Measurements from ENCODE around the gene AKT1. TPM values are rescaled to one million over a fixed set of nuclear protein-coding genes. Genes with fewer than 3 reads are reported as not detected.

The AKT1 gene
- total RNA-seq, 1 experiment from 2014 or later = 83.3 TPM

GRCh38 chr14:104724981-104725771 is 70.4 kb downstream of the AKT1 start:
- ChIA-PET CTCF (interaction anchor here (4.6 to 5.9 kb wide), 2 partner anchors 10 to 25 kb away, joined by 36 to 85 read pairs; partner anchors contain the start of gene SIVA1), POLR2A (interaction anchor here (0.6 to 6.2 kb wide), 5 partner anchors 10 to 631 kb away, joined by 3 to 35 read pairs (median 3); no protein-coding TSS in a partner anchor)
- DNase-seq (ENCODE audit: unreplicated experiment) = no peak
- peaks cover 17% of the 10 kb centered on the region for H3K36me3 Mint-ChIP-seq (ENCODE audit: insufficient read depth, unreplicated experiment)
- no peak overlapping the region for H3K27ac Mint-ChIP-seq (ENCODE audit: low read depth, unreplicated experiment)
- no TSS peak for BruUV-seq (replicated peaks)
- TF ChIP-seq CTCF (IDR thresholded peaks at IDR 0.05; ENCODE audit: unreplicated experiment) = peak; percentile 10
- no peaks in the 10 kb centered on the region for H3K27me3 Mint-ChIP-seq (ENCODE audit: insufficient read depth, unreplicated experiment)
- peak overlapping the region; percentile 58 for H3K4me3 Mint-ChIP-seq (ENCODE audit: unreplicated experiment)
- no peaks in the 10 kb centered on the region for H3K4me1 Mint-ChIP-seq (ENCODE audit: insufficient read depth, unreplicated experiment)
- no peaks in the 10 kb centered on the region for H3K9me3 Mint-ChIP-seq (ENCODE audit: unreplicated experiment)
- intact Hi-C loops (cut with micrococcal nuclease) = no loop called here

- Mint-ChIP-seq H3K27ac (ENCODE audit: low read depth, unreplicated experiment) (no peak overlapping the region), H3K4me1 (ENCODE audit: insufficient read depth, unreplicated experiment) (no peaks in the 10 kb centered on the region), H3K27me3 (ENCODE audit: insufficient read depth, unreplicated experiment) (no peaks in the 10 kb centered on the region), H3K36me3 (ENCODE audit: insufficient read depth, unreplicated experiment) (peaks cover 20% of the 10 kb centered on the region), H3K9me3 (ENCODE audit: unreplicated experiment) (no peaks in the 10 kb centered on the region), H3K4me3 (ENCODE audit: unreplicated experiment) (peak overlapping the region; percentile 58)
- TF ChIP-seq CTCF (IDR thresholded peaks at IDR 0.05; ENCODE audit: unreplicated experiment) = no peak
- ChIA-PET CTCF (interaction anchor here (1.6 to 5.9 kb wide), 3 partner anchors 11 to 30 kb away, joined by 3 to 85 read pairs (median 36); partner anchors contain the start of gene SIVA1), POLR2A (interaction anchor here (0.6 to 6.2 kb wide), 4 partner anchors 10 to 630 kb away, joined by 3 to 35 read pairs (median 4); no protein-coding TSS in a partner anchor)
- no peak for DNase-seq (ENCODE audit: unreplicated experiment)
- intact Hi-C loops (cut with micrococcal nuclease) = no loop called here
- BruUV-seq (replicated peaks) = no TSS peak
Measured at GRCh38 chr14:104724407-104724980, 71.1 kb downstream of the AKT1 start.

GRCh38 chr14:104723651-104724406 is 71.7 kb downstream of the AKT1 start, which contains the start of gene ADSS1:
TSS of gene ADSS1 (plus strand) at chr14:104724229. CDS start at chr14:104724271, 42 bp downstream.
- Mint-ChIP-seq H3K4me3 (ENCODE audit: unreplicated experiment) (peak within 1 kb of the TSS; percentile 58), H3K27ac (ENCODE audit: low read depth, unreplicated experiment) (no peak within 1 kb of the TSS), H3K27me3 (ENCODE audit: insufficient read depth, unreplicated experiment) (no peaks in the 10 kb centered on the region), H3K4me1 (ENCODE audit: insufficient read depth, unreplicated experiment) (no peaks in the 10 kb centered on the region), H3K36me3 (ENCODE audit: insufficient read depth, unreplicated experiment) (peaks cover 19% of the 10 kb centered on the region), H3K9me3 (ENCODE audit: unreplicated experiment) (no peaks in the 10 kb centered on the region)
- CTCF ChIA-PET = interaction anchor here (0.5 to 5.9 kb wide), 13 partner anchors 8 to 692 kb away, joined by 3 to 85 read pairs (median 4); partner anchors contain the start of gene SIVA1
- peak; percentile 96 for TF ChIP-seq CTCF (IDR thresholded peaks at IDR 0.05; ENCODE audit: unreplicated experiment)
- POLR2A ChIA-PET = interaction anchor here (1.5 to 6.2 kb wide), 3 partner anchors 25 to 29 kb away, joined by 3 to 35 read pairs (median 9); partner anchors contain the start of gene SIVA1
- no TSS peak for BruUV-seq (replicated peaks)
- intact Hi-C loops (cut with micrococcal nuclease) = loop anchor here (1.0 kb wide), 1 partner anchor 25 kb away; no protein-coding TSS in a partner anchor
- DNase-seq (ENCODE audit: unreplicated experiment) = peak; percentile 52

All from MCF 10A (cell line).